Keratinocyte (primary cell): ENCODE results near the gene MYH6. TPM values are rescaled to one million over a fixed set of nuclear protein-coding genes. Genes with fewer than 3 reads are reported as not detected.

Source experiments
- DNase-seq: peaks from one replicate; pipeline ENCODE4 v3.0.0-alpha.2; 2011; ENCODE audit warnings: low read depth, missing footprints, low spot score
- FAIRE-seq: peaks from 2 replicates; lab custom pipeline; 2011; peaks lifted over from hg19 to GRCh38; lab: Jason Lieb, UNC
- H2AFZ ChIP-seq: 2 replicates; pipeline ENCODE4 v1.6.0; 2012; ENCODE audit warnings: low read length, control low read depth, inconsistent platforms; ENCODE audit not compliant: control insufficient read depth
- H3K27ac ChIP-seq: 2 replicates; pipeline ENCODE4 v1.5.1; 2011; ENCODE audit warnings: low read length; ENCODE audit not compliant: control insufficient read depth, insufficient read depth
- H3K27me3 ChIP-seq: 3 replicates; pipeline ENCODE4 v1.6.0; 2011; ENCODE audit warnings: low read length; ENCODE audit not compliant: control insufficient read depth, insufficient read depth; ENCODE audit errors: extremely low read depth
- H3K36me3 ChIP-seq, 2 experiments: 2 replicates in 1 of 2; 3 replicates in 1 of 2; pipeline ENCODE4 v1.5.1; 2011; ENCODE audit warnings: low read length in 2 of 2, mild to moderate bottlenecking in 1 of 2; ENCODE audit not compliant: control insufficient read depth in 2 of 2, insufficient read depth in 2 of 2; ENCODE audit errors: extremely low read depth in 1 of 2
- H3K4me1 ChIP-seq: 3 replicates; pipeline ENCODE4 v1.5.1; 2011; ENCODE audit warnings: low read length; ENCODE audit not compliant: control insufficient read depth, insufficient read depth; ENCODE audit errors: extremely low read depth
- H3K4me2 ChIP-seq: 3 replicates; pipeline ENCODE4 v1.6.0; 2011; ENCODE audit warnings: low read depth, low read length; ENCODE audit not compliant: control insufficient read depth, insufficient read depth; ENCODE audit errors: extremely low read depth
- H3K4me3 ChIP-seq, 3 experiments: fragments of 200-600 bp in 1 of 3; sonication (generic) in 1 of 3; 2 replicates in 2 of 3; 3 replicates in 1 of 3; pipeline ENCODE4 v1.5.1; 2011 to 2016; ENCODE audit warnings: low read length in 3 of 3, mild to moderate bottlenecking in 3 of 3, control low read depth in 2 of 3, inconsistent platforms in 1 of 3, low read depth in 1 of 3, mixed read lengths in 1 of 3, mixed run types in 1 of 3, moderate library complexity in 1 of 3; ENCODE audit not compliant: control insufficient read depth in 2 of 3, insufficient read depth in 2 of 3; ENCODE audit errors: extremely low read depth in 1 of 3
- H3K79me2 ChIP-seq: 2 replicates; pipeline ENCODE4 v1.6.0; 2012; ENCODE audit warnings: low read length; ENCODE audit not compliant: control insufficient read depth, insufficient read depth
- H3K9ac ChIP-seq: 3 replicates; pipeline ENCODE4 v1.6.0; 2011; ENCODE audit warnings: low read length; ENCODE audit not compliant: control insufficient read depth, insufficient read depth; ENCODE audit errors: extremely low read depth
- H3K9me1 ChIP-seq: 3 replicates; pipeline ENCODE4 v1.6.0; 2011; ENCODE audit warnings: low read length; ENCODE audit not compliant: control insufficient read depth, insufficient read depth; ENCODE audit errors: extremely low read depth
- H3K9me3 ChIP-seq: 2 replicates; pipeline ENCODE4 v1.5.1; 2012; ENCODE audit warnings: low read depth, low read length; ENCODE audit not compliant: control insufficient read depth
- H4K20me1 ChIP-seq: 3 replicates; pipeline ENCODE4 v1.6.0; 2011; ENCODE audit warnings: low read length; ENCODE audit not compliant: control insufficient read depth, insufficient read depth; ENCODE audit errors: extremely low read depth
- CTCF ChIP-seq, 3 experiments: IDR thresholded peaks in 1 of 3; conservative IDR thresholded peaks in 1 of 3; optimal IDR thresholded peaks in 1 of 3; 2 replicates in 2 of 3; 3 replicates in 1 of 3; pipeline versions ENCODE3 to v1.5.1; 2011; ENCODE audit warnings: low read length in 3 of 3, mild to moderate bottlenecking in 3 of 3, moderate library complexity in 2 of 3, control low read depth in 1 of 3, inconsistent platforms in 1 of 3; ENCODE audit not compliant: insufficient read depth in 2 of 3; ENCODE audit errors: extremely low read depth in 1 of 3
- EZH2 ChIP-seq: IDR thresholded peaks from one replicate; pipeline ENCODE4 v1.6.1; 2012; ENCODE audit warnings: inconsistent platforms, mild to moderate bottlenecking, low read length, moderate library complexity
- dilution Hi-C: fragments of 300-500 bp; cut with MboI; formaldehyde crosslinking; loops from one replicate; pipeline ENCODE4 v1.7.0; 2020; ENCODE audit warnings: low sequenced_read_pairs; ENCODE audit not compliant: extremely low pct_ligation_motif_present
- polyA plus RNA-seq, 5 experiments: library from polyadenylated mRNA; depleted of rRNA in 3 of 5; stranded (reverse) in 3 of 5; stranded (forward) in 1 of 5; unstranded in 1 of 5; fragments of >200 nt; gene quantifications; 1 replicate in 1 of 5; 2 replicates in 3 of 5; 3 replicates in 1 of 5; pipeline versions ENCODE4 v1.2.1 to v1.2.3, GENCODE V29; 2011 to 2012; ENCODE audit warnings: missing spikeins in 2 of 5, low read depth in 1 of 5, low replicate concordance in 1 of 5

The MYH6 gene
- polyA plus RNA-seq, 1 donor (not counting 4 experiments of a cell fraction or from before 2014, with no cell fraction given): not detected

GRCh38 chr14:23366426-23366921 is 41.6 kb downstream of the MYH6 start:
- Histone ChIP-seq H2AFZ (peak overlapping the region; percentile 87), H3K9ac (peak overlapping the region; percentile 57)

GRCh38 chr14:23365732-23366425 is 42.2 kb downstream of the MYH6 start:
- peak overlapping the region; percentile 75 for H2AFZ ChIP-seq
- no peaks in the 10 kb centered on the region for H3K9me3 ChIP-seq
- no peaks in the 10 kb centered on the region for H3K79me2 ChIP-seq
- dilution Hi-C loops: no loop called here
- H3K4me3 ChIP-seq: peak overlapping the region; percentile 19 to 60 (median 54)
- no peaks in the 10 kb centered on the region for H4K20me1 ChIP-seq
- peak overlapping the region; percentile 39 for H3K27ac ChIP-seq
- no peaks in the 10 kb centered on the region for H3K27me3 ChIP-seq
- no peaks in the 10 kb centered on the region for H3K9me1 ChIP-seq
- peak overlapping the region; percentile 68 for H3K9ac ChIP-seq
- no peak for TF ChIP-seq EZH2
- TF ChIP-seq CTCF (optimal IDR thresholded peaks at IDR 0.05 in 1 of 3, IDR thresholded peaks at IDR 0.05 in 1 of 3, conservative IDR thresholded peaks at IDR 0.05 in 1 of 3; ENCODE audit: extremely low read depth in 1 of 3, insufficient read depth in 2 of 3, low read length in 3 of 3): no peak
- FAIRE-seq: no peak
- peaks cover 21% of the 10 kb centered on the region for H3K4me1 ChIP-seq
- no peaks in the 10 kb centered on the region for H3K36me3 ChIP-seq
- H3K4me2 ChIP-seq: peak overlapping the region; percentile 75
- DNase-seq: no peak

More at GRCh38 chr14:23366426-23366921, 41.6 kb downstream of the MYH6 start:
- TF ChIP-seq CTCF (optimal IDR thresholded peaks at IDR 0.05 in 1 of 3, IDR thresholded peaks at IDR 0.05 in 1 of 3, conservative IDR thresholded peaks at IDR 0.05 in 1 of 3; ENCODE audit: extremely low read depth in 1 of 3, insufficient read depth in 2 of 3, low read length in 3 of 3) (no peak), EZH2 (no peak)
- Histone ChIP-seq H4K20me1 (no peaks in the 10 kb centered on the region), H3K9me1 (no peaks in the 10 kb centered on the region), H3K4me1 (peaks cover 21% of the 10 kb centered on the region), H3K79me2 (no peaks in the 10 kb centered on the region), H3K27me3 (no peaks in the 10 kb centered on the region), H3K4me3 (peak overlapping the region; percentile 19 to 60 (median 34)), H3K4me2 (peak overlapping the region; percentile 63), H3K36me3 (no peaks in the 10 kb centered on the region), H3K27ac (no peak overlapping the region), H3K9me3 (no peaks in the 10 kb centered on the region)
- dilution Hi-C loops: no loop called here
- peak; percentile 42 for DNase-seq
- FAIRE-seq: peak; percentile 80
